GM19035 (cell line): ENCODE measurements around the gene EPS15.
"Not testable (repeated sequence)": the region's sequence is repeated elsewhere in the genome, so short reads cannot be mapped to it uniquely, and the experiment has no call there.

Source experiments
- ATAC-seq: cut with Tn5 transposase; IDR thresholded peaks from one replicate; pipeline ENCODE4 v1.9.1; 2021; ENCODE audit not compliant: unreplicated experiment

EPS15 gene

DNA sequence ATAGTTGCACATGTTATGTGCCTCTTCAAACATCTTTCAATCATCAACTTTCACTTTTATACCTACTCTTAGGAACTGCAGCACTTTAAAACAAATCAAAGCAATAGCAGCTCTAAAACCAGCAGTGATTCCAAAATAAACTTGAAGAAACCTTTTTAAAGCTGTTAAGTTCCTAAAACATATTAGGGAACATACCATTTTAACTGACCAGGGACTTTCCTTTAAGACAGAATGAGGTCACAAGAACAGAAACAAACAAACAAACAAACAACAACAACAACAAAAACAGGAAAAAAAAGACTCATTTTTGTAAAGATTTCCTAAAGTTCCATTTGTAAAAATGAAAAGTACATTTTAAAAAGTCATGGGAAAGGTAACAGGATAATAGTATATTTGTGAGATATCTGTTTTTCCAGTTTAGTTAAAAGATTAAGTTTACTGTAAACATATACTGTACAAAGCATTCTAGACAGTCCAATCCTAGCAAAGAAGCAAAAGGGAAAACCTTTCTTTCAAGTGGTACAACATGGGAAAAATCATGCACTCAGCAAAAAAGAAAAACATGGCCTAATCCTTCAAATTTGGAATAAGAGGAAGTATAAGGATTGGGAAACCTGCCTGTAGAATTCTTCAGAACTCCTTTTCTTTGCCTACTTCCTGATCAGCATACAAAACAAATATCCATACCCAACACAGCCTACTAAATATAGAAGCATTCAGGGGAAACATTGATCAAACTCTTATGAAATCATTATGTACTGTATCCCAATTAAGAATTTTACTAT is 45.5 kb downstream of the EPS15 start:
- ATAC-seq: no peak

- no peak for ATAC-seq
Observed at GRCh38 chr1:51472359-51472758, 46.7 kb downstream of the EPS15 start.

DNA sequence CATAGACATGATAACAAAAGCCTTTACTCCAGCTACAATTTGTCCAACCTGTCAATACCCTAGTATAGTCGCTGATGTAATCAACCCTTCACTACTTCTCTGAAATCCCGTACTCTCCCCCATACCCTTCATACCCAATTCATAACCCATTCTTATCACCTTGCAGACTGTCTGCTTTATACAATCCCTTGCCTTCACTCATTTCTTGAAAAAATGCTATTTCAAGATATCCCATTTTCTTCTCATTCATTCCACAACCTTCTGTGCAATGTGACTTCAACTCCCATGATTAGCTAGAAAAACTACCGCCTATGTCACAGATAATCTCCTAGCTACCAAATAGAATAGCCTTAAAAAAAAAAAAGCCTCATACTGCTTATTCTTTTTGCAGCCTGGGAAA is 49.5 kb downstream of the EPS15 start:
- no peak for ATAC-seq

DNA sequence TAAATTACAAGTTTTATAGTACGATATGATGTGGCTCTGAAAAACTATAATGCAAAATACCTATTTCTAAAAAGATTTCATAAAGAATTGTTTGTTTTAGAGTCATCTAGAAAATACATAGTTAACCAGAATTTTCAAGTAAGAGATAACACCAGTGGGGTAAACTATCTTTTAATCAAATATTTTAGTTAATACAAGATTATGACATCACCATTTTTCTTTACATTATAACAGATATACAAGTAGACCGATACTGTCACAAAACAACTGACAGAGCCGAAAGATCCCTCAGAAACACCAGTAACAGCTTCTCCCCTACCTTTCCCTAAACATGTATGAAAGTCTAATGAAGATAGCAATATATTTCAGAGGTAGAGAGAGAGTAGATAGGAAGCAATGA is 54.2 kb downstream of the EPS15 start:
- no peak for ATAC-seq

DNA sequence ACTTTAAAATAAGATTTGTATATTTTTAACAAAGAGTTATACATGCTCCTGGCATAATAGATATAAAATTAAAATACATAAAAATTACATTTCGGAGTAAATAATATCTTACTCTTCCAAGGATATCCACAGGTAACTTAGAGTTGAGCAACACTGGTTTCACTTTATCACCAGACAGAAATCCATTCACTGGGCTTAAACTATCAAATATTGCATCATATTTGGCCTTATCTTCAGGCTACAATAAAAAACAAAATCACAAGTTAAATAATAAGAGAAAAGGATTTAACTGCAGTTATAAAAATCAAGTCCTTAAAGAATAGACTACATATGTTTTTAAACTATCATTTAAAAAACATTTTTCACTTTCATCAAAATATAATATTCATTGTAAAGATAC is 55.5 kb downstream of the EPS15 start:
- ATAC-seq: no peak

DNA sequence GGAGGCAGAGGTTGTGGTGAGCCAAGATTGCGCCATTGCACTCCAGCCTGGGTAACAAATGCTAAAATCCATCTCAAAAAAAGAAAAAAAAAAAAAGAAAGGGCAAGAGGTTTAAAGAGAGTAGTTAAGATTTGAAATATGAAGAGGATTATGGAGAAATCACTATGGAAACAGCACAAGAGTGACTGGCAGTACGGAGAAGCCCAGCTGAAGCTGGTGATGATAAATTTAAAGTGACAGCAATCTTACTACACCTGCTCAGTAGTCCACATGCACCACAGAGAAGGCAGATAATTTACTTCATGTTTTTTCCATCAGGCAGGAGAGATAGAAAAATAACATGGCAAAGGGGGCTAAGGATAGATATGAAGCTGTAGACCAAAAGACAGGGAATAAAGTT is 56.8 kb downstream of the EPS15 start:
- ATAC-seq: not testable (repeated sequence)

DNA sequence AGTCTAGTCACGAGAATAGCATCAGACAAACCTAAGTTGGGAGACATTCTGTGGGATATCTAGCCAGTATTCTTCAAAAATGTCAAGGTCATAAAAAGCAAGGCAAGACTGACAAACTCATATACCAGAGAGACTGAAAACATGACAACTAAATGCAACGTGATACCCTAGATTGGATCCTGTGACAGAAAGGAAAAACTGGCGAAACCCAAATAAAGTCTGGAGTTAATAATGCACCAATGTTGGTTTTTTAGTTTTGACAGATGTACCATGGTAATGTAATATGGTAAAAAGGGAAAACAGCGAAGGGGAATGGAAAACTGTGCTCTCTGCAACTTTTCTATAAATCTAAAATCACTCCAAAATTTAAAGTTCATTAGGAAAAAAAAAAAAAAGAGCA is 64.5 kb downstream of the EPS15 start:
- ATAC-seq: no peak

DNA sequence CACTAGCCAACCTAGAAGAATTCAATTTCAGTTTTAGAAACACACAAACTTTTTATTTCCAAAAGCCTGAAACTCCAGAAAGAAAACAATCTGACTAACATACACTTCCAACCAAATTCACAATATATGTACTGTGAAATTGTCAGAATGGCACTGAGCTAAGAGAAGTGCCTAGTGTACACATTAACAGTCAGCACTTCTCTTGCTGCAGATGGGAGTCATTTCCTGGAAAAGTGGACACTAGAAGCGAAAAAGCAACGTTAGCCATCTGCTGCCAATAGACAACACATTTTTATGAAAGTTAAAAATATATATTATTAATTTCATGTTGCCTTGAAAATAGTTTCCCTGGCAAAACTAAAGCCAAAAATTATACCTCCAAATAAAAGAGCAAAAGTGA is 66.1 kb downstream of the EPS15 start:
- no peak for ATAC-seq

- ATAC-seq: not testable (repeated sequence)
Observed at GRCh38 chr1:51448844-51449454, 70.1 kb downstream of the EPS15 start.

GRCh38 chr1:51445351-51446090 is 73.5 kb downstream of the EPS15 start:
- no peak for ATAC-seq

- no peak for ATAC-seq
Observed at GRCh38 chr1:51444534-51445192, 74.4 kb downstream of the EPS15 start.

GRCh38 chr1:51444096-51444495 is 75.0 kb downstream of the EPS15 start:
- no peak for ATAC-seq

- no peak for ATAC-seq
Observed at GRCh38 chr1:51443555-51443954, 75.5 kb downstream of the EPS15 start.

- ATAC-seq: no peak
Observed at GRCh38 chr1:51442616-51443015, 76.5 kb downstream of the EPS15 start.

DNA sequence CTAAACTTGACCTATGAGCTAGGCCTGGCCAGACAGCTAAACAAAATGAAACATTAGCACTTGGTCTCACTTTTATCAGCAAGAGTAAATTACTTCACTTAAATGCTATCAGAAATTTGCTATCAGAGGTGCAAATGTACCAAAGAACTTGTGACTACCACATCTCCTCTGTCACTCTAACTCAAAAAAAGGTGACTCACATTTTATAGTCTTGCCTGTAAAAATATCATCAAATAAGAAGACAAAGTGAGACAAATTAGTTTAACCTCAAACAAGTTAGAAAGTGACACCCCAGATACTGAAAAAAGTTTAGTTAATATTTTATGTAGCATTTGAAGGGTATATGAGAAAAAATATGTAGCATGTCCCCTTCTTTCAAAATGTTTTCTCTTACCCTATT is 76.9 kb downstream of the EPS15 start:
- ATAC-seq: no peak

GRCh38 chr1:51439895-51440294 is 79.2 kb downstream of the EPS15 start:
- ATAC-seq: no peak

GRCh38 chr1:51439053-51439452 is 80.0 kb downstream of the EPS15 start:
- no peak for ATAC-seq

GRCh38 chr1:51437391-51437790 is 81.7 kb downstream of the EPS15 start:
- not testable (repeated sequence) for ATAC-seq

- no peak for ATAC-seq
Observed at GRCh38 chr1:51435878-51436277, 83.2 kb downstream of the EPS15 start.

DNA sequence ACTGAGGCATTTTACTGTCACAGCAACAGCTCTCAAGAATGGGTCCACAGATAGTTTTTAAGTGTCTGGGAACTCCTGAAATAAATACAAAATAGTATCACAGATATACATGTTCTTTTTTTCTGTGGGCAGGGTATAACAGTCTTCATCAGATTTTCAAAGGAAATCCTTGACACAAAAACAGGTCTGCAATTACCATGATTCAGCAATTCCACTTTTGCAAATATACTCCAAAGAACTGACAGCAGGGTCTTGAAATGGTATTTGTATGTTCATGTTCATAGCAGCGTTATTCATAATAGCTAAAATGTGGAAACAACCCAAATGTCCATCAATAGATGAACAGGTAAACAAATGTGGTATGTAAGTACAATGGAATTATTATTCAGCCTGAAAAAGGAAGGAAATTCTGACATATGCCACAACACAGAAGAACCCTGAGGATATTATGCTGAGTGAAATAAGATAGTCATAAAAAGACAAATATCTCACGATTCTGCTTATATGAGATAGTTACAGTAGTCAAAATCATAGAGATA is 85.0 kb downstream of the EPS15 start:
- no peak for ATAC-seq

DNA sequence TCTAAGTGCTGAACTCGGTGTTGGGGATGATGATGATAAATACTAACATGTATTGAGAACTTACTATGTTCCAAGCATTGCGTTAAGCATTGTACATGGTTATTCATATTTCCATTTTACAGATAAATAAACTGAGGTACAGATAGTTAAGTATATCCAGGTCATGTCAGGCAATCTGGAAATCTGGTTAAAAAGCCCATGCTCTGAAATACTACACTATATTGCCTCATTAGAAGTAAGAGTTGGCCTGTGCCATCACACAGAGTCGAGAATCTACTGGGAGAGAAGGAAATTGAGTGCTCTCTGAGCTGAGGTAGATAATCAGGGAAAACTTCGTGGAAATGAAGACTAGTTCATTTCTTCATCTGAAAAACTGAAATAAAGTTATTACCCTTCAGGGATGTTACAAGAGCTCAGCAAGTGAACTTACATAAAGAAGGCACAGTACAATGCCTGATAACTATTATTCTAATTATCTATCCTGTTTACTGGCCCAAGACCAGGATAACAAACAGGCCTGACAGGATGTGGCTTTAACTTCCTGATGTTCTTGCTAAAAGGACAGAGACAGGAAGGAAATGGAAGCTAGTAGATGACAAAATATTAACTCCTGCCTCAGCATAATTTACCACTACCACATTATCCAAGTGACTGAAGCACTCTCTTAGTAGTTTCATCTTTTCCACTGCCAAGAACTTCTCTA is 85.6 kb downstream of the EPS15 start:
- no peak for ATAC-seq
